HCT116 (cell line): ENCODE measurements around the gene RHBDD3. TPM values are rescaled to one million over a fixed set of nuclear protein-coding genes. Genes with fewer than 3 reads are reported as not detected.
A peak's percentile ranks its signal among the peaks of the same experiment; 100 is the strongest.

Experiments
- ATAC-seq: fragments of 200-7000 bp; cut with Tn5 transposase; 2 replicates; pipeline ENCODE4 v1.9.1; 2020; ENCODE audit warnings: mild to moderate bottlenecking, moderate library complexity
- BruUV-seq: library from RNA; stranded (reverse); fragments of 400-500 nt; replicated peaks from 2 replicates; lab custom pipeline; 2021; lab: Mats Ljungman, UMichigan
- CTCF ChIA-PET: fragments of 300-600 bp; sonication (Branson Sonifier 250); formaldehyde crosslinking; loops from one replicate; lab custom pipeline; 2021; ENCODE audit warnings: antibody characterized with exemption; lab: Charles Lee
- POLR2A ChIA-PET: fragments of 300-600, 350-600 bp; sonication (Branson Sonifier 250); formaldehyde crosslinking; loops from one replicate; lab custom pipeline; 2021; ENCODE audit warnings: antibody characterized with exemption; lab: Charles Lee
- RAD21 ChIA-PET, 2 experiments: fragments of 300-600 bp; sonication (Branson Sonifier 250); formaldehyde crosslinking; loops; one replicate each; lab custom pipeline; 2023; ENCODE audit warnings: low total read pairs in 2 of 2; ENCODE audit not compliant: uncharacterized antibody in 2 of 2, unreplicated experiment in 2 of 2, low non-redundant PET in 1 of 2; lab: Charles Lee
- DNase-seq: peaks from one replicate; pipeline ENCODE4 v3.0.0-alpha.2; 2010; ENCODE audit warnings: low read depth, low spot score
- H2AFZ ChIP-seq: fragments of 200-600 bp; shearing (Covaris generic), sonication (generic); 2 replicates; pipeline ENCODE4 v1.6.1; 2017; ENCODE audit warnings: low read depth, mixed run types, mixed read lengths, antibody characterized with exemption, low read length; ENCODE audit not compliant: poor library complexity, severe bottlenecking
- H3K27ac ChIP-seq: 2 replicates; pipeline ENCODE4 v1.5.1; 2012; ENCODE audit warnings: low read depth, low read length
- H3K27me3 ChIP-seq: fragments of 200-600 bp; sonication (generic); 2 replicates; pipeline ENCODE4 v1.6.1; 2016; ENCODE audit warnings: mixed run types, low read length, mixed read lengths; ENCODE audit not compliant: insufficient read depth
- H3K36me3 ChIP-seq, 2 experiments: fragments of 200-500 bp in 1 of 2; fragments of 200-600 bp in 1 of 2; sonication (Bioruptor generic) in 1 of 2; sonication (generic) in 1 of 2; 2 replicates each; pipeline versions ENCODE4 v1.5.1 to v1.6.1; 2014 to 2016; ENCODE audit warnings: low read length in 2 of 2, inconsistent platforms in 1 of 2, mixed read lengths in 1 of 2, mixed run types in 1 of 2; ENCODE audit not compliant: insufficient read depth in 2 of 2, control insufficient read depth in 1 of 2
- H3K4me1 ChIP-seq, 2 experiments: fragments of 200-600 bp in 1 of 2; sonication (generic) in 1 of 2; 2 replicates each; pipeline versions ENCODE4 v1.5.1 to v1.6.1; 2012 to 2017; ENCODE audit warnings: low read length in 2 of 2, inconsistent platforms in 1 of 2, mild to moderate bottlenecking in 1 of 2, mixed read lengths in 1 of 2, mixed run types in 1 of 2, moderate library complexity in 1 of 2; ENCODE audit not compliant: insufficient read depth in 2 of 2, control insufficient read depth in 1 of 2
- H3K4me2 ChIP-seq: fragments of 200-600 bp; sonication (generic); 2 replicates; pipeline ENCODE4 v1.6.1; 2017; ENCODE audit warnings: mixed run types, low read length, mixed read lengths
- H3K4me3 ChIP-seq, 2 experiments: fragments of 200-600 bp in 1 of 2; sonication (generic) in 1 of 2; replicated peaks in 1 of 2; 2 replicates each; pipeline ENCODE4 v1.5.1; 2011 to 2016; ENCODE audit warnings: low read length in 2 of 2, control low read depth in 1 of 2, low read depth in 1 of 2, mild to moderate bottlenecking in 1 of 2, mixed read lengths in 1 of 2, mixed run types in 1 of 2
- H3K79me2 ChIP-seq: fragments of 200-600 bp; sonication (generic); 2 replicates; pipeline ENCODE4 v1.6.1; 2017; ENCODE audit warnings: mild to moderate bottlenecking, mixed run types, low read length, moderate library complexity, mixed read lengths; ENCODE audit not compliant: insufficient read depth
- H3K9ac ChIP-seq: fragments of 200-600 bp; sonication (generic); 2 replicates; pipeline ENCODE4 v1.6.1; 2016; ENCODE audit warnings: low read length, mixed read lengths
- H3K9me2 ChIP-seq: fragments of 200-600 bp; sonication (generic), shearing (Covaris generic); 2 replicates; pipeline ENCODE4 v1.6.1; 2017; ENCODE audit warnings: mixed run types, mild to moderate bottlenecking, moderate library complexity; ENCODE audit not compliant: insufficient read depth
- H3K9me3 ChIP-seq, 2 experiments: fragments of 200-500 bp in 1 of 2; fragments of 200-600 bp in 1 of 2; sonication (Bioruptor generic) in 1 of 2; sonication (generic) in 1 of 2; 2 replicates each; pipeline ENCODE4 v1.6.1; 2014 to 2017; ENCODE audit warnings: low read length in 2 of 2, mixed read lengths in 2 of 2, inconsistent platforms in 1 of 2, low read depth in 1 of 2, mild to moderate bottlenecking in 1 of 2, mixed run types in 1 of 2, moderate library complexity in 1 of 2; ENCODE audit not compliant: control insufficient read depth in 1 of 2, insufficient read depth in 1 of 2
- H4K20me1 ChIP-seq: fragments of 200-600 bp; sonication (generic), shearing (Covaris generic); 2 replicates; pipeline ENCODE4 v1.6.1; 2017; ENCODE audit warnings: mixed run types, mild to moderate bottlenecking, moderate library complexity; ENCODE audit not compliant: insufficient read depth
- EGR1 ChIP-seq: IDR thresholded peaks from 2 replicates; pipeline ENCODE4 v1.6.1; 2012; ENCODE audit warnings: low read depth
- JUND ChIP-seq: IDR thresholded peaks from 2 replicates; pipeline ENCODE4 v1.6.1; 2012
- POLR2AphosphoS5 ChIP-seq: IDR thresholded peaks from 2 replicates; pipeline ENCODE4 v1.6.1; 2011; ENCODE audit warnings: mild to moderate bottlenecking, low read depth, low read length, moderate library complexity
- intact Hi-C: fragments of 100-400 bp; cut with micrococcal nuclease; formaldehyde crosslinking; loops from 2 replicates; pipeline ENCODE4 v1.10.0; 2022
- total RNA-seq: library from RNA; stranded (reverse); gene quantifications from one replicate; pipeline ENCODE4 v1.2.1, GENCODE V29; 2021; ENCODE audit not compliant: unreplicated experiment
- TF ChIP-seq, protein P1 (sequence below), 3 experiments: fragments of 200-600 bp in 1 of 3; sonication (generic) in 1 of 3; IDR thresholded peaks in 2 of 3; conservative IDR thresholded peaks in 1 of 3; 2 replicates each; pipeline ENCODE4 v1.5.1; 2012 to 2017; ENCODE audit warnings: low read depth in 2 of 3, low read length in 2 of 3, antibody characterized with exemption in 1 of 3, borderline replicate concordance in 1 of 3, control low read depth in 1 of 3, mild to moderate bottlenecking in 1 of 3, mixed read lengths in 1 of 3, mixed run types in 1 of 3, moderate library complexity in 1 of 3; ENCODE audit not compliant: insufficient read depth in 1 of 3

The RHBDD3 gene
- total RNA-seq, 1 experiment from 2014 or later, result 30.2 TPM

DNA sequence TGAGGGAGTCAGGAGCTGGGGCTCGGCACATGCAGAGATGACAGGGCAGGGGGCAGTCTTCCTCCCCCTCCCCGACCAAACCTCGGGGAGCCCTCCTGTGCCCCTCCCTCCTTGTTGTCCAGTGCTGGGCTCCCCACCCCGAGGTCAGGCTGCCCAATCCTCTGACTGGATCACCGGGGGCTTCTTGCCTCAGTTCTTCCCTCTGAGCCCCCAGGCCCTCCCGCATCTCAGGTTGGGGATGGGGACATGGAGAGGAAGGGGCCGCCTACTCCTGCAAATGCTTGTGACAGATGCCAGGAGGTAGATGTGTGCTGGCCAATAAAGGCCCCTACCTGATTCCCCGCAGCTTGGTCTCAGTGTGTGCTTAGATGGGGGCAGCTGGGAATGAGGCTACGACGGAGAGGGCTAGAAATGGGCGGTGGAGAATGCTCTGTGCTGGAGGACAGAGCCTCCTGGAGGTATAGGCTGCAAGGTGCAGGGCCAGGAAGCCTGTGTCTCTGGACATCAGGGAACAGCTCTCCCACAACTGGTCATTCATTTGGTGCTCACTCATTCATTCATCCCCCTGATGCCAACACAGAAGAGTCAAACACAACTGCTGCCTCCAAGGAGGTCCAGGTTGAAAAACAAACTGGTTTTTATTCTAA lies 8.4 kb downstream of the RHBDD3 start:
- no peak overlapping the region for H2AFZ ChIP-seq
- H3K27me3 ChIP-seq, result no peaks in the 10 kb centered on the region
- RAD21 ChIA-PET, result interaction anchor here in 1 of 2 experiments (0.6 kb wide), 1 partner anchor 558 kb away, joined by 3 read pairs; no protein-coding TSS in a partner anchor
- H3K4me1 ChIP-seq, result no peaks in the 10 kb centered on the region; a peak in 1 of 4 replicates
- no peak overlapping the region for H3K27ac ChIP-seq
- H3K4me2 ChIP-seq, result no peak overlapping the region
- H3K9me3 ChIP-seq, result no peaks in the 10 kb centered on the region
- TF ChIP-seq, protein P1, sequence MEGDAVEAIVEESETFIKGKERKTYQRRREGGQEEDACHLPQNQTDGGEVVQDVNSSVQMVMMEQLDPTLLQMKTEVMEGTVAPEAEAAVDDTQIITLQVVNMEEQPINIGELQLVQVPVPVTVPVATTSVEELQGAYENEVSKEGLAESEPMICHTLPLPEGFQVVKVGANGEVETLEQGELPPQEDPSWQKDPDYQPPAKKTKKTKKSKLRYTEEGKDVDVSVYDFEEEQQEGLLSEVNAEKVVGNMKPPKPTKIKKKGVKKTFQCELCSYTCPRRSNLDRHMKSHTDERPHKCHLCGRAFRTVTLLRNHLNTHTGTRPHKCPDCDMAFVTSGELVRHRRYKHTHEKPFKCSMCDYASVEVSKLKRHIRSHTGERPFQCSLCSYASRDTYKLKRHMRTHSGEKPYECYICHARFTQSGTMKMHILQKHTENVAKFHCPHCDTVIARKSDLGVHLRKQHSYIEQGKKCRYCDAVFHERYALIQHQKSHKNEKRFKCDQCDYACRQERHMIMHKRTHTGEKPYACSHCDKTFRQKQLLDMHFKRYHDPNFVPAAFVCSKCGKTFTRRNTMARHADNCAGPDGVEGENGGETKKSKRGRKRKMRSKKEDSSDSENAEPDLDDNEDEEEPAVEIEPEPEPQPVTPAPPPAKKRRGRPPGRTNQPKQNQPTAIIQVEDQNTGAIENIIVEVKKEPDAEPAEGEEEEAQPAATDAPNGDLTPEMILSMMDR (IDR thresholded peaks at IDR 0.05 in 2 of 3, conservative IDR thresholded peaks at IDR 0.05 in 1 of 3; ENCODE audit: borderline replicate concordance in 1 of 3, insufficient read depth in 1 of 3, low read depth in 2 of 3, low read length in 2 of 3), result peak in 2 of 3 experiments; percentile 26 to 35; a peak in 2 of 6 replicates
- TF ChIP-seq POLR2AphosphoS5 (peak; percentile 18; the same call in 1 of the 2 replicates), EGR1 (no peak)
- intact Hi-C loops, result no loop called here
- BruUV-seq, result no TSS peak
- H3K9me2 ChIP-seq, result no peaks in the 10 kb centered on the region
- H3K79me2 ChIP-seq, result no peaks in the 10 kb centered on the region
- peak; percentile 73 for ATAC-seq
- peaks cover 2 to 5% of the 10 kb centered on the region in 2 experiments; a peak in 2 of 4 replicates for H3K36me3 ChIP-seq
- no peaks in the 10 kb centered on the region for H4K20me1 ChIP-seq
- no peak overlapping the region for H3K4me3 ChIP-seq
- POLR2A ChIA-PET, result no interaction called here
- no peak for DNase-seq
- CTCF ChIA-PET, result no interaction called here
- H3K9ac ChIP-seq, result no peak overlapping the region

DNA sequence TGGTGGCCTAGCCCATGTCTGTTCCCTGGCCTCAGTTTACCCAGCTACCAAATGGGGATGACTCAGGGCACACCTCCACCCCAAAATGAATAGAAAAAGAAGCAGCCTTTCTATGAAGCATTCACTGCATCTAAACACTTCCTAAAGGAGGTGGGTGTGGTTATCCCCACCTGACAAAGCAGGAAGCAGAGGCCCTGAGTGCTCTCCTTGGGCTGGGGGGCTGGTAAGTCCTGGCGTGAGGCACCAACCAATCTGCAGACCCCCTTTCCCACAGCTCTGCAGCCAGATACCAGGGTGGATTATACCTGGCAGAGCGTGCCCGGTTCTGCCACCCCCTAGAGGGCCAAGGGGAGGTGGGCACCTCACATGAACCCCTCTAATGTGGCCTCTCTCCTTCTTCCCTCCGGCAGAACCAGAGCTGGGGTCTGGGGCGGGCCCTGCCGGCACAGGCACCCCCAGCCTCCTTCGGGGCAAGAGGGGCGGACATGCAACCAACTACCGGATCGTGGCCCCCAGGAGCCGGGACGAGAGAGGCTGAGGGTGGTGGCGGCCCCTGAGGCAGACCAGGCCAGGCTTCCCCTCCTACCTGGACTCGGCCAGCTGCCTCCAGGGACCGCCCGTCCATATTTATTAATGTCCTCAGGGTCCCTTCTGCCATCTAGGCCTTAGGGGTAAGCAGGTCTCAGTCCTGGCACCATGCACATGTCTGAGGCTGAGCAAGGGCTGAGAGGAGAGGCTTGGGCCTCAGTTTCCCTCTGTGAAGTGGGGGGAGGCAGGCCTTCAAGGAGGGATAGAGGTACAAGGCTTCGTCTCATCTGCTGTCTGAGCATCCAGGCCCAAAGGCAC lies 9.2 kb downstream of the RHBDD3 start:
- no TSS peak for BruUV-seq
- Histone ChIP-seq H4K20me1 (no peaks in the 10 kb centered on the region), H3K4me3 (no peak overlapping the region), H3K4me1 (no peaks in the 10 kb centered on the region; a peak in 1 of 4 replicates), H3K36me3 (no peaks in the 10 kb centered on the region), H3K4me2 (no peak overlapping the region), H3K9ac (no peak overlapping the region), H3K27me3 (no peaks in the 10 kb centered on the region), H3K9me2 (no peaks in the 10 kb centered on the region), H3K27ac (no peak overlapping the region), H2AFZ (no peak overlapping the region), H3K79me2 (no peaks in the 10 kb centered on the region), H3K9me3 (no peaks in the 10 kb centered on the region)
- DNase-seq, result no peak
- ChIA-PET RAD21 (no interaction called here), POLR2A (no interaction called here), CTCF (no interaction called here)
- TF ChIP-seq JUND, result no peak
- ATAC-seq, result no peak
- intact Hi-C loops, result no loop called here
